ENCODE results near the gene PSAPL1. TPM values are rescaled to one million over a fixed set of nuclear protein-coding genes. Genes with fewer than 3 reads are reported as not detected.

Gene PSAPL1
- total RNA-seq, 1 donor from 2014 or later = not detected

GRCh38 chr4:7470522-7471128, 35.9 kb upstream of the PSAPL1 start:
- POLR2A ChIA-PET = no interaction called here
- Mint-ChIP-seq H3K27me3 (peaks cover 2% of the 10 kb centered on the region), H3K4me1 (no peaks in the 10 kb centered on the region), H3K36me3 (ENCODE audit: low read depth) (no peaks in the 10 kb centered on the region), H3K4me3 (no peak overlapping the region), H3K27ac (no peak overlapping the region), H3K9me3 (peaks cover under 1% of the 10 kb centered on the region)
- CTCF ChIA-PET = no interaction called here
- intact Hi-C loops (cut with micrococcal nuclease) = no loop called here
- no peak for TF ChIP-seq CTCF (IDR thresholded peaks at IDR 0.05)
- DNase-seq = no peak
- no peak for ATAC-seq (ENCODE audit: low read depth)

- H3K27ac Mint-ChIP-seq = no peak overlapping the region
- H3K4me3 Mint-ChIP-seq = no peak overlapping the region
- H3K4me1 Mint-ChIP-seq = no peaks in the 10 kb centered on the region
- ChIA-PET POLR2A (no interaction called here), CTCF (no interaction called here)
- H3K36me3 Mint-ChIP-seq (ENCODE audit: low read depth) = no peaks in the 10 kb centered on the region
- peaks cover 2% of the 10 kb centered on the region for H3K27me3 Mint-ChIP-seq
- peaks cover 2% of the 10 kb centered on the region for H3K9me3 Mint-ChIP-seq
- DNase-seq (no peak), ATAC-seq (ENCODE audit: low read depth) (no peak)
- intact Hi-C loops (cut with micrococcal nuclease) = no loop called here
- TF ChIP-seq CTCF (IDR thresholded peaks at IDR 0.05) = no peak
Measured at GRCh38 chr4:7470111-7470510, 35.4 kb upstream of the PSAPL1 start.

- H3K27me3 Mint-ChIP-seq = peaks cover 2% of the 10 kb centered on the region
- no peak for ATAC-seq (ENCODE audit: low read depth)
- POLR2A ChIA-PET = no interaction called here
- no peak for TF ChIP-seq CTCF (IDR thresholded peaks at IDR 0.05)
- peaks cover 2% of the 10 kb centered on the region for H3K9me3 Mint-ChIP-seq
- intact Hi-C loops (cut with micrococcal nuclease) = no loop called here
- CTCF ChIA-PET = no interaction called here
- no peak overlapping the region for H3K4me3 Mint-ChIP-seq
- no peaks in the 10 kb centered on the region for H3K4me1 Mint-ChIP-seq
- no peak overlapping the region for H3K27ac Mint-ChIP-seq
- no peak for DNase-seq
- H3K36me3 Mint-ChIP-seq (ENCODE audit: low read depth) = no peaks in the 10 kb centered on the region
Measured at GRCh38 chr4:7469023-7469422, 34.3 kb upstream of the PSAPL1 start.

- no peak for ATAC-seq (ENCODE audit: low read depth)
- H3K27ac Mint-ChIP-seq = no peak overlapping the region
- H3K4me1 Mint-ChIP-seq = no peaks in the 10 kb centered on the region
- no peak overlapping the region for H3K4me3 Mint-ChIP-seq
- ChIA-PET POLR2A (no interaction called here), CTCF (no interaction called here)
- H3K36me3 Mint-ChIP-seq (ENCODE audit: low read depth) = no peaks in the 10 kb centered on the region
- intact Hi-C loops (cut with micrococcal nuclease) = no loop called here
- peaks cover 2% of the 10 kb centered on the region for H3K9me3 Mint-ChIP-seq
- peaks cover 2% of the 10 kb centered on the region for H3K27me3 Mint-ChIP-seq
- no peak for TF ChIP-seq CTCF (IDR thresholded peaks at IDR 0.05)
- no peak for DNase-seq
Measured at GRCh38 chr4:7467471-7467870, 32.7 kb upstream of the PSAPL1 start.

- DNase-seq (no peak), ATAC-seq (ENCODE audit: low read depth) (no peak)
- Mint-ChIP-seq H3K27me3 (no peaks in the 10 kb centered on the region), H3K36me3 (ENCODE audit: low read depth) (no peaks in the 10 kb centered on the region), H3K4me1 (no peaks in the 10 kb centered on the region), H3K9me3 (peaks cover 2% of the 10 kb centered on the region), H3K4me3 (no peak overlapping the region), H3K27ac (no peak overlapping the region)
- no peak for TF ChIP-seq CTCF (IDR thresholded peaks at IDR 0.05)
- CTCF ChIA-PET = no interaction called here
- POLR2A ChIA-PET = no interaction called here
- intact Hi-C loops (cut with micrococcal nuclease) = no loop called here
Measured at GRCh38 chr4:7466904-7467303, 32.2 kb upstream of the PSAPL1 start.
